ENCODE results near the gene SERPINB1. TPM values are rescaled to one million over a fixed set of nuclear protein-coding genes. Genes with fewer than 3 reads are reported as not detected.

The SERPINB1 gene
- total RNA-seq, 1 donor from 2014 or later = 36.3 TPM

GRCh38 chr6:2850538-2851113, 9.0 kb upstream of the SERPINB1 start:
- peak; percentile 33 to 75 for DNase-seq (ENCODE audit: low read depth in 2 of 2)

- no peak for DNase-seq (ENCODE audit: low read depth in 2 of 2)
These were observed 7.2 kb upstream of the SERPINB1 start for GRCh38 chr6:2848851-2849250.

- DNase-seq (ENCODE audit: low read depth in 2 of 2) = no peak
These were observed 4.2 kb upstream of the SERPINB1 start for GRCh38 chr6:2845880-2846208.

GRCh38 chr6:2844008-2844407, 2.3 kb upstream of the SERPINB1 start:
- DNase-seq (ENCODE audit: low read depth in 2 of 2) = no peak

GRCh38 chr6:2843138-2843740, 1.6 kb upstream of the SERPINB1 start:
- no peak for DNase-seq (ENCODE audit: low read depth in 2 of 2)

- no peak for DNase-seq (ENCODE audit: low read depth in 2 of 2)
These were observed 483 bp upstream of the SERPINB1 start for GRCh38 chr6:2842139-2842552.

GRCh38 chr6:2840749-2841061, 958 bp downstream of the SERPINB1 start:
- no peak for DNase-seq (ENCODE audit: low read depth in 2 of 2)

GRCh38 chr6:2839982-2840748, 1.5 kb downstream of the SERPINB1 start:
- no peak for DNase-seq (ENCODE audit: low read depth in 2 of 2)

GRCh38 chr6:2839195-2839981, 2.3 kb downstream of the SERPINB1 start:
- no peak for DNase-seq (ENCODE audit: low read depth in 2 of 2)

GRCh38 chr6:2838251-2838650, 3.4 kb downstream of the SERPINB1 start:
- DNase-seq (ENCODE audit: low read depth in 2 of 2) = no peak

GRCh38 chr6:2834262-2834661, 7.4 kb downstream of the SERPINB1 start:
- DNase-seq (ENCODE audit: low read depth in 2 of 2) = no peak

- DNase-seq (ENCODE audit: low read depth in 2 of 2) = no peak
These were observed 10.3 kb downstream of the SERPINB1 start for GRCh38 chr6:2831392-2831791.

GRCh38 chr6:2830183-2830582, 11.5 kb downstream of the SERPINB1 start:
- no peak for DNase-seq (ENCODE audit: low read depth in 2 of 2)

GRCh38 chr6:2829253-2829652, 12.4 kb downstream of the SERPINB1 start:
- peak in 1 of 2 donors; percentile 55 for DNase-seq (ENCODE audit: low read depth in 2 of 2)

- DNase-seq (ENCODE audit: low read depth in 2 of 2) = no peak
These were observed 13.0 kb downstream of the SERPINB1 start for GRCh38 chr6:2828629-2829028.

- DNase-seq (ENCODE audit: low read depth in 2 of 2) = no peak
These were observed 14.5 kb downstream of the SERPINB1 start for GRCh38 chr6:2827142-2827541.

- no peak for DNase-seq (ENCODE audit: low read depth in 2 of 2)
These were observed 15.5 kb downstream of the SERPINB1 start for GRCh38 chr6:2826131-2826530.

GRCh38 chr6:2823104-2823850, 18.4 kb downstream of the SERPINB1 start:
- DNase-seq (ENCODE audit: low read depth in 2 of 2) = no peak

- no peak for DNase-seq (ENCODE audit: low read depth in 2 of 2)
These were observed 20.1 kb downstream of the SERPINB1 start for GRCh38 chr6:2821554-2821953.

- peak; percentile 71 to 92 for DNase-seq (ENCODE audit: low read depth in 2 of 2)
These were observed 21.2 kb downstream of the SERPINB1 start for GRCh38 chr6:2820415-2820814.

GRCh38 chr6:2819978-2820377, 21.7 kb downstream of the SERPINB1 start:
- DNase-seq (ENCODE audit: low read depth in 2 of 2) = no peak

- no peak for DNase-seq (ENCODE audit: low read depth in 2 of 2)
These were observed 22.5 kb downstream of the SERPINB1 start for GRCh38 chr6:2819115-2819514.
